ENCODE results near the gene GM2A. TPM values are rescaled to one million over a fixed set of nuclear protein-coding genes. Genes with fewer than 3 reads are reported as not detected.
A peak's percentile ranks its signal among the peaks of the same experiment; 100 is the strongest.
"Not testable (repeated sequence)": the region's sequence is repeated elsewhere in the genome, so short reads cannot be mapped to it uniquely, and the experiment has no call there.

The GM2A gene
- total RNA-seq, 1 donor from 2014 or later, result 9.2 TPM

GRCh38 chr5:151227918-151228447, 25.0 kb upstream of the GM2A start:
- no peak for DNase-seq (ENCODE audit: low read depth in 2 of 2)

GRCh38 chr5:151228986-151229385, 24.0 kb upstream of the GM2A start:
- DNase-seq (ENCODE audit: low read depth in 2 of 2), result no peak

- no peak for DNase-seq (ENCODE audit: low read depth in 2 of 2)
Measured at GRCh38 chr5:151230048-151230680, 22.8 kb upstream of the GM2A start.

- DNase-seq (ENCODE audit: low read depth in 2 of 2), result no peak
Measured at GRCh38 chr5:151231359-151231758, 21.6 kb upstream of the GM2A start.

GRCh38 chr5:151233616-151234085, 19.3 kb upstream of the GM2A start:
- DNase-seq (ENCODE audit: low read depth in 2 of 2), result no peak

- DNase-seq (ENCODE audit: low read depth in 2 of 2), result peak in 1 of 2 donors; percentile 13
Measured at GRCh38 chr5:151234476-151235238, 18.3 kb upstream of the GM2A start.

- DNase-seq (ENCODE audit: low read depth in 2 of 2), result not testable (repeated sequence)
Measured at GRCh38 chr5:151235239-151235571, 17.8 kb upstream of the GM2A start.

GRCh38 chr5:151236888-151237287, 16.1 kb upstream of the GM2A start:
- no peak for DNase-seq (ENCODE audit: low read depth in 2 of 2)

- no peak for DNase-seq (ENCODE audit: low read depth in 2 of 2)
Measured at GRCh38 chr5:151237685-151238084, 15.3 kb upstream of the GM2A start.

GRCh38 chr5:151238303-151238741, 14.7 kb upstream of the GM2A start:
- no peak for DNase-seq (ENCODE audit: low read depth in 2 of 2)

GRCh38 chr5:151239237-151239861, 13.6 kb upstream of the GM2A start:
- DNase-seq (ENCODE audit: low read depth in 2 of 2), result peak; percentile 36 to 66

- not testable (repeated sequence) for DNase-seq (ENCODE audit: low read depth in 2 of 2)
Measured at GRCh38 chr5:151240268-151240835, 12.6 kb upstream of the GM2A start.

- no peak for DNase-seq (ENCODE audit: low read depth in 2 of 2)
Measured at GRCh38 chr5:151240924-151241635, 11.9 kb upstream of the GM2A start.

GRCh38 chr5:151243127-151243526, 9.9 kb upstream of the GM2A start:
- DNase-seq (ENCODE audit: low read depth in 2 of 2), result no peak

GRCh38 chr5:151243564-151243963, 9.4 kb upstream of the GM2A start:
- DNase-seq (ENCODE audit: low read depth in 2 of 2), result no peak

- no peak for DNase-seq (ENCODE audit: low read depth in 2 of 2)
Measured at GRCh38 chr5:151244206-151244605, 8.8 kb upstream of the GM2A start.

- no peak for DNase-seq (ENCODE audit: low read depth in 2 of 2)
Measured at GRCh38 chr5:151245680-151246219, 7.2 kb upstream of the GM2A start.

- no peak for DNase-seq (ENCODE audit: low read depth in 2 of 2)
Measured at GRCh38 chr5:151248651-151249050, 4.3 kb upstream of the GM2A start.

- no peak for DNase-seq (ENCODE audit: low read depth in 2 of 2)
Measured at GRCh38 chr5:151249281-151249680, 3.7 kb upstream of the GM2A start.

- DNase-seq (ENCODE audit: low read depth in 2 of 2), result no peak
Measured at GRCh38 chr5:151250346-151251000, 2.5 kb upstream of the GM2A start.

All from dermis microvascular lymphatic vessel endothelial cell (primary cell).